Neural progenitor cell (in vitro differentiated cells): Measurements from ENCODE around the gene ADCY3.

Experiments used
- EZH2 ChIP-seq: fragments of 200-600 bp; sonication (generic); IDR thresholded peaks from 2 replicates; pipeline ENCODE4 v1.6.1; 2017; ENCODE audit warnings: antibody characterized with exemption, mild to moderate bottlenecking, moderate library complexity
- EZH2phosphoT487 ChIP-seq: fragments of 200-600 bp; sonication (generic); IDR thresholded peaks from 2 replicates; pipeline ENCODE4 v1.6.1; 2017; ENCODE audit warnings: antibody characterized with exemption
- TF ChIP-seq, protein P1 (sequence below): fragments of 200-600 bp; sonication (generic); IDR thresholded peaks from 2 replicates; pipeline ENCODE4 v1.5.1; 2017; ENCODE audit warnings: antibody characterized with exemption, mild to moderate bottlenecking

DNA sequence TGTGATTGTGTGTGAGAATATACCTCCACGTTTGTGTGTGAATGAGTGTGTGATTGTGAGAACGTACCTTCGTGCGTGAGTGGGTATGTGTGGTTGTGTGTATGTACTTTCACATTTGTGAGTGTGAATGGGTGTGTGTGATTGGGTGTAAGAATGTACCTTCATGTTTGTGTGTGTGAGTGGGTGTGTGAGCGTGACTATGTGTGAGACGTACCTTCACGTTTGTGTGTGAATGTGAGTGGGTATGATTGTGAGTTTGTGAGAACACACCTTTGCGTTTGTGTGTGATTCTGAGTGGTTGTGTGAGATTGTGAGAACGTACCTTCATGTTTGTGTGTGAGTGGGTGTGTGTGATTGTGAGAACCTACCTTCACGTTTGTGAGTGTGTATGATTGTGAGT lies 5.8 kb upstream of the ADCY3 start:
- TF ChIP-seq EZH2, result no peak
- TF ChIP-seq, protein P1, sequence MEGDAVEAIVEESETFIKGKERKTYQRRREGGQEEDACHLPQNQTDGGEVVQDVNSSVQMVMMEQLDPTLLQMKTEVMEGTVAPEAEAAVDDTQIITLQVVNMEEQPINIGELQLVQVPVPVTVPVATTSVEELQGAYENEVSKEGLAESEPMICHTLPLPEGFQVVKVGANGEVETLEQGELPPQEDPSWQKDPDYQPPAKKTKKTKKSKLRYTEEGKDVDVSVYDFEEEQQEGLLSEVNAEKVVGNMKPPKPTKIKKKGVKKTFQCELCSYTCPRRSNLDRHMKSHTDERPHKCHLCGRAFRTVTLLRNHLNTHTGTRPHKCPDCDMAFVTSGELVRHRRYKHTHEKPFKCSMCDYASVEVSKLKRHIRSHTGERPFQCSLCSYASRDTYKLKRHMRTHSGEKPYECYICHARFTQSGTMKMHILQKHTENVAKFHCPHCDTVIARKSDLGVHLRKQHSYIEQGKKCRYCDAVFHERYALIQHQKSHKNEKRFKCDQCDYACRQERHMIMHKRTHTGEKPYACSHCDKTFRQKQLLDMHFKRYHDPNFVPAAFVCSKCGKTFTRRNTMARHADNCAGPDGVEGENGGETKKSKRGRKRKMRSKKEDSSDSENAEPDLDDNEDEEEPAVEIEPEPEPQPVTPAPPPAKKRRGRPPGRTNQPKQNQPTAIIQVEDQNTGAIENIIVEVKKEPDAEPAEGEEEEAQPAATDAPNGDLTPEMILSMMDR, result no peak
- no peak for TF ChIP-seq EZH2phosphoT487
